GM19193 (cell line): ENCODE results near the gene SNAP91.

Source experiments
- POLR2A ChIP-seq: IDR thresholded peaks from 4 replicates; pipeline ENCODE4 v1.6.1; 2011; ENCODE audit not compliant: insufficient read depth, insufficient read length; ENCODE audit errors: extremely low read depth

Gene SNAP91

GRCh38 chr6:83593395-83593785 lies 115.5 kb downstream of the SNAP91 start:
- TF ChIP-seq POLR2A: no peak

- no peak for TF ChIP-seq POLR2A
These were observed 116.0 kb downstream of the SNAP91 start for GRCh38 chr6:83592770-83593394.

- no peak for TF ChIP-seq POLR2A
These were observed 118.5 kb downstream of the SNAP91 start for GRCh38 chr6:83590416-83590815.

GRCh38 chr6:83589076-83589475 lies 119.8 kb downstream of the SNAP91 start:
- TF ChIP-seq POLR2A: no peak

GRCh38 chr6:83578057-83578456 lies 130.8 kb downstream of the SNAP91 start:
- TF ChIP-seq POLR2A: no peak

- TF ChIP-seq POLR2A: no peak
These were observed 134.1 kb downstream of the SNAP91 start for GRCh38 chr6:83574783-83575182.

- TF ChIP-seq POLR2A: no peak
These were observed 149.9 kb downstream of the SNAP91 start for GRCh38 chr6:83558975-83559374.

GRCh38 chr6:83556871-83557270 lies 152.0 kb downstream of the SNAP91 start:
- no peak for TF ChIP-seq POLR2A

- no peak for TF ChIP-seq POLR2A
These were observed 162.3 kb downstream of the SNAP91 start for GRCh38 chr6:83546636-83547035.

GRCh38 chr6:83539678-83540077 lies 169.2 kb downstream of the SNAP91 start:
- no peak for TF ChIP-seq POLR2A

- TF ChIP-seq POLR2A: no peak
These were observed 172.0 kb downstream of the SNAP91 start for GRCh38 chr6:83536647-83537589.

GRCh38 chr6:83536034-83536646 lies 172.8 kb downstream of the SNAP91 start:
- TF ChIP-seq POLR2A: no peak

GRCh38 chr6:83518816-83519480 lies 190.0 kb downstream of the SNAP91 start:
- TF ChIP-seq POLR2A: no peak

- no peak for TF ChIP-seq POLR2A
These were observed 191.4 kb downstream of the SNAP91 start for GRCh38 chr6:83517500-83517899.

GRCh38 chr6:83514866-83515466 lies 193.9 kb downstream of the SNAP91 start:
- TF ChIP-seq POLR2A: no peak
